OCI-LY1 (cell line): Measurements from ENCODE around the gene MRTFB.

Experiments
- EZH2 ChIP-seq: fragments of 200-600 bp; sonication (generic), shearing (Covaris generic); IDR thresholded peaks from 2 replicates; pipeline ENCODE4 v1.8.0; 2017; ENCODE audit warnings: borderline replicate concordance, mixed run types, mild to moderate bottlenecking, antibody characterized with exemption, low read length, moderate library complexity, mixed read lengths
- TF ChIP-seq, protein P1 (sequence below): fragments of 200-600 bp; sonication (generic), shearing (Covaris generic); IDR thresholded peaks from 2 replicates; pipeline ENCODE4 v1.5.1; 2017; ENCODE audit warnings: mild to moderate bottlenecking, antibody characterized with exemption, low read length, moderate library complexity, mixed read lengths

DNA sequence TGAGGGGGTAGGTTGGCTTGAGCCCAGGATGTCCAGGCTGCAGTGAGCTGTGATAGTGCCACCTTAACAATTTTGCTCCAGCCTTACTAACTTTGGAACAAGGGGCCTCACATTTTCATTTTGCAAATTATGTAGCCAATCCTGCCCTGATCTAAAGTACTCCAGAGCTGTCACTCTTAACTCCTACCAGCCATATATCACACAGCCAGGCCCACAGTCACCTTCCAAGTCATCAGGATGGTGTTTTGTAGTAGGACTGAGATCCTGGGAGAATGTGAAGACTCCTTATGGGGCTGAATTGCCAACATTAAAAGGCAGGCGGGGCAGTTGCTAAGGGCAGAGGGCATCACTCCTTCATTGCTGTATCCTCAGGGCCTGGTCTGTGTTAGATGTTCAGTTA, 243.0 kb downstream of the MRTFB start:
- TF ChIP-seq, protein P1, sequence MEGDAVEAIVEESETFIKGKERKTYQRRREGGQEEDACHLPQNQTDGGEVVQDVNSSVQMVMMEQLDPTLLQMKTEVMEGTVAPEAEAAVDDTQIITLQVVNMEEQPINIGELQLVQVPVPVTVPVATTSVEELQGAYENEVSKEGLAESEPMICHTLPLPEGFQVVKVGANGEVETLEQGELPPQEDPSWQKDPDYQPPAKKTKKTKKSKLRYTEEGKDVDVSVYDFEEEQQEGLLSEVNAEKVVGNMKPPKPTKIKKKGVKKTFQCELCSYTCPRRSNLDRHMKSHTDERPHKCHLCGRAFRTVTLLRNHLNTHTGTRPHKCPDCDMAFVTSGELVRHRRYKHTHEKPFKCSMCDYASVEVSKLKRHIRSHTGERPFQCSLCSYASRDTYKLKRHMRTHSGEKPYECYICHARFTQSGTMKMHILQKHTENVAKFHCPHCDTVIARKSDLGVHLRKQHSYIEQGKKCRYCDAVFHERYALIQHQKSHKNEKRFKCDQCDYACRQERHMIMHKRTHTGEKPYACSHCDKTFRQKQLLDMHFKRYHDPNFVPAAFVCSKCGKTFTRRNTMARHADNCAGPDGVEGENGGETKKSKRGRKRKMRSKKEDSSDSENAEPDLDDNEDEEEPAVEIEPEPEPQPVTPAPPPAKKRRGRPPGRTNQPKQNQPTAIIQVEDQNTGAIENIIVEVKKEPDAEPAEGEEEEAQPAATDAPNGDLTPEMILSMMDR = no peak
- no peak for TF ChIP-seq EZH2
